Caco-2 (cell line): ENCODE measurements around the gene UBE2L5. TPM values are rescaled to one million over a fixed set of nuclear protein-coding genes. Genes with fewer than 3 reads are reported as not detected.

Source experiments
- BruUV-seq: library from RNA; stranded (reverse); fragments of 400-500 nt; replicated peaks from 2 replicates; lab custom pipeline; 2021; lab: Mats Ljungman, UMichigan
- CTCF ChIA-PET: fragments of 300-600 bp; sonication (Branson Sonifier 250); formaldehyde crosslinking; loops from one replicate; lab custom pipeline; 2022; ENCODE audit warnings: antibody characterized with exemption; lab: Charles Lee
- POLR2A ChIA-PET: fragments of 300-600 bp; sonication (Branson Sonifier 250); formaldehyde crosslinking; loops from one replicate; lab custom pipeline; 2022; ENCODE audit warnings: antibody characterized with exemption; lab: Charles Lee
- DNase-seq, 2 experiments: peaks; one replicate each; pipeline versions ENCODE4 v3.0.0 to v3.0.0-alpha.2; 2020 to 2022
- H3K27me3 ChIP-seq: replicated peaks from 2 replicates; pipeline ENCODE4 v1.6.0; 2011; ENCODE audit warnings: low read length; ENCODE audit not compliant: control insufficient read depth, insufficient read depth
- H3K36me3 ChIP-seq: 2 replicates; pipeline ENCODE4 v1.5.1; 2011; ENCODE audit warnings: low read length; ENCODE audit not compliant: control insufficient read depth, insufficient read depth
- H3K4me1 ChIP-seq: fragments of 250-450 bp; sonication (Bioruptor Pico); 2 replicates; pipeline ENCODE4 v1.5.1; 2020; ENCODE audit warnings: mild to moderate bottlenecking
- H3K4me3 ChIP-seq: 2 replicates; pipeline ENCODE4 v1.5.1; 2011; ENCODE audit warnings: low read depth, mild to moderate bottlenecking, control low read depth, low read length
- H3K9me3 ChIP-seq: fragments of 250-450 bp; sonication (Bioruptor Pico); 2 replicates; pipeline ENCODE4 v1.5.1; 2020; ENCODE audit warnings: mild to moderate bottlenecking, moderate library complexity
- H3K27ac Mint-ChIP-seq: one replicate; pipeline ENCODE4 v1.8.0; 2022; ENCODE audit warnings: mixed read lengths; ENCODE audit not compliant: unreplicated experiment
- H3K27me3 Mint-ChIP-seq: one replicate; pipeline ENCODE4 v1.8.0; 2022; ENCODE audit warnings: mixed read lengths; ENCODE audit not compliant: insufficient read depth, unreplicated experiment
- H3K36me3 Mint-ChIP-seq: one replicate; pipeline ENCODE4 v1.8.0; 2022; ENCODE audit warnings: mild to moderate bottlenecking, mixed read lengths; ENCODE audit not compliant: insufficient read depth, unreplicated experiment
- H3K4me1 Mint-ChIP-seq: one replicate; pipeline ENCODE4 v1.8.0; 2022; ENCODE audit warnings: low read depth, mixed read lengths; ENCODE audit not compliant: unreplicated experiment
- H3K4me3 Mint-ChIP-seq: one replicate; pipeline ENCODE4 v1.8.0; 2022; ENCODE audit warnings: mild to moderate bottlenecking, moderate library complexity, mixed read lengths; ENCODE audit not compliant: unreplicated experiment
- H3K9me3 Mint-ChIP-seq: one replicate; pipeline ENCODE4 v1.8.0; 2022; ENCODE audit warnings: mixed read lengths; ENCODE audit not compliant: unreplicated experiment
- CTCF ChIP-seq, 2 experiments: fragments of 200-600 bp in 1 of 2; IDR thresholded peaks; 1 replicate in 1 of 2; 2 replicates in 1 of 2; pipeline versions ENCODE4 v1.5.1 to v1.8.0; 2011 to 2022; ENCODE audit warnings: antibody characterized with exemption in 1 of 2, control low read depth in 1 of 2, inconsistent platforms in 1 of 2, low read depth in 1 of 2, low read length in 1 of 2, mild to moderate bottlenecking in 1 of 2, moderate library complexity in 1 of 2; ENCODE audit not compliant: insufficient read depth in 1 of 2, severe bottlenecking in 1 of 2, unreplicated experiment in 1 of 2
- intact Hi-C: fragments of 100-400 bp; cut with micrococcal nuclease; formaldehyde crosslinking; loops from one replicate; pipeline ENCODE4 v1.10.0; 2022; ENCODE audit not compliant: unreplicated experiment
- total RNA-seq: library from RNA; stranded (reverse); gene quantifications from 2 replicates; pipeline ENCODE4 v1.2.3, GENCODE V29; 2022

The UBE2L5 gene
- total RNA-seq, 1 experiment from 2014 or later: not detected

DNA sequence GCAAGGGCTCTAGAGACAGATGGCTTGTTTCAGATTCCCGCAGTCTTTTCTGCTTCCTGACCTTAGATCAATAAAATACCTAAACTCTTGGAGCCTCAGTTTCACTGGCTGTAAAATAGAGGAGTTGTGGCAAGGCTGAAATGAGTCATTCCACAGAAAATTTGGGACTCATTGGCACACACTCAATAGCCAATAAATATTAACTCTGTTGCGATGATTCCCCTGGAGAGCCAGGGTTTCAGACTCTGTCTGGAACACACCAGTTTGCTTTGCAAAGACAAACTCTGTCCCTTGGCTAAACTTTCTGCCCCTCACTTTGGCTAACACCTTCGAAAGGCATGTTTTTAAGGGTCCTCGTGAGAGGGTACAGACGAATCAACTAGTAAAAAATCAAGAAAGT is 18.1 kb upstream of the UBE2L5 start:
- ChIA-PET POLR2A (no interaction called here), CTCF (interaction anchor here (0.7 kb wide), 1 partner anchor 48 kb away, joined by 5 read pairs; no protein-coding TSS in a partner anchor)
- no peak overlapping the region for H3K27ac Mint-ChIP-seq
- intact Hi-C loops: no loop called here
- no peak for TF ChIP-seq CTCF (IDR thresholded peaks at IDR 0.05; ENCODE audit: insufficient read depth in 1 of 2, low read depth in 1 of 2, low read length in 1 of 2, severe bottlenecking in 1 of 2, unreplicated experiment in 1 of 2)
- H3K4me3 ChIP-seq: no peak overlapping the region
- no peaks in the 10 kb centered on the region for H3K27me3 Mint-ChIP-seq
- no peaks in the 10 kb centered on the region for H3K9me3 ChIP-seq
- H3K4me1 Mint-ChIP-seq: no peaks in the 10 kb centered on the region
- H3K36me3 Mint-ChIP-seq: peaks cover 5% of the 10 kb centered on the region
- no peaks in the 10 kb centered on the region for H3K36me3 ChIP-seq
- BruUV-seq: no TSS peak
- no peaks in the 10 kb centered on the region for H3K9me3 Mint-ChIP-seq
- no peak overlapping the region for H3K4me3 Mint-ChIP-seq
- no peak for DNase-seq
- 0 out of 2 replicates have a peak, but pooled peaks cover 5% of the 10 kb centered on the region for H3K4me1 ChIP-seq
- H3K27me3 ChIP-seq: no peaks in the 10 kb centered on the region

- intact Hi-C loops: no loop called here
- Histone ChIP-seq H3K4me1 (0 out of 2 replicates have a peak, but pooled peaks cover 5% of the 10 kb centered on the region), H3K9me3 (no peaks in the 10 kb centered on the region), H3K27me3 (no peaks in the 10 kb centered on the region), H3K4me3 (no peak overlapping the region), H3K36me3 (no peaks in the 10 kb centered on the region)
- DNase-seq: no peak
- ChIA-PET POLR2A (no interaction called here), CTCF (no interaction called here)
- Mint-ChIP-seq H3K4me3 (no peak overlapping the region), H3K27ac (no peak overlapping the region), H3K4me1 (no peaks in the 10 kb centered on the region), H3K36me3 (peaks cover 5% of the 10 kb centered on the region), H3K27me3 (no peaks in the 10 kb centered on the region), H3K9me3 (no peaks in the 10 kb centered on the region)
- no TSS peak for BruUV-seq
- no peak for TF ChIP-seq CTCF (IDR thresholded peaks at IDR 0.05; ENCODE audit: insufficient read depth in 1 of 2, low read depth in 1 of 2, low read length in 1 of 2, severe bottlenecking in 1 of 2, unreplicated experiment in 1 of 2)
Measured at GRCh38 chr13:30406779-30407416, 15.4 kb upstream of the UBE2L5 start.

DNA sequence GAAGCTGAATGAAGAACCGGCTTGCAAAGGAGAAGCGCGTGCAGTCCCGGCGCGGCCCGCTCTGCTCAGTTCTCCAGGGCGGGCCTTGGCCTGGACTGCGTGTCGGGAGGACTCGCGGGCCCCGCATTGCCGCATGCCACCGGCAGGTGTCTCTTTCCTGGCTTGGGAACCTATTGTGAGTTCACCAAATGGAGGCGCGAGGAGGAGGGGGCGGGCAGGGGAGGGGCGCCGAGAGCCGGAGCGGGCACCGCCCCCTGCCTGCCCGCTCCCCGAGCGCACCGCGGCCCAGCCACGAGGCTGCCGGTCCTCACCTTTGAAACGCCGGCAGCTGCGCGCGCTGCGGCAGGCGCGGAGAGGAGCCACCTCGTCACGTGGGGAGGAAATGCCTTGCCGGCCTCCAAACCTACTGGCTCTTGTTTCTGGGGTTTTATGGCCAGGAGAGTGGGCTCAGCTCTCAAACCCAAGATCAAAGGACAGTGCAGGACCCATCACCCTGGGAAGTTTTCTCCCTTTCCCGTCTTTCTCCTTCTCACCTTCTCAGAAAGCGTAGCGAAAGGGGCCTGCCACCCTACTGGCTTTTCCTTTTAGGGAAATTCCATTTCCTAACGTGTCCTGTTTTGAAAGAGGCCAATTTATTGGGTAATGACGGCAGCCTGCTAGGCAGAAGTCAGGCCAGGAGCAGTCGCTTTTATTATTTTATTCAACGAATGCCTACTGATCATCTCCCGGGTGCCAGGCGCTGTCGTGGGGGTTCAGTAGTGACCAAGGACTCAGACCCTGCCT is 13.8 kb upstream of the UBE2L5 start:
- intact Hi-C loops: loop anchor here (1.0 kb wide), 2 partner anchors 13 to 143 kb away; no protein-coding TSS in a partner anchor
- peak; percentile 76 to 82 for TF ChIP-seq CTCF (IDR thresholded peaks at IDR 0.05; ENCODE audit: insufficient read depth in 1 of 2, low read depth in 1 of 2, low read length in 1 of 2, severe bottlenecking in 1 of 2, unreplicated experiment in 1 of 2)
- Mint-ChIP-seq H3K27ac (peak overlapping the region; percentile 46), H3K36me3 (peaks cover 5% of the 10 kb centered on the region), H3K4me1 (no peaks in the 10 kb centered on the region), H3K4me3 (peak overlapping the region; percentile 62), H3K27me3 (no peaks in the 10 kb centered on the region), H3K9me3 (no peaks in the 10 kb centered on the region)
- no peaks in the 10 kb centered on the region for H3K9me3 ChIP-seq
- peak; percentile 95 to 96 for DNase-seq
- H3K4me1 ChIP-seq: 0 out of 2 replicates have a peak, but pooled peaks cover 5% of the 10 kb centered on the region
- H3K4me3 ChIP-seq: peak overlapping the region; percentile 19
- no peaks in the 10 kb centered on the region for H3K36me3 ChIP-seq
- no peaks in the 10 kb centered on the region for H3K27me3 ChIP-seq
- ChIA-PET POLR2A (interaction anchor here (0.8 kb wide), 1 partner anchor 13 kb away, joined by 3 read pairs; no protein-coding TSS in a partner anchor), CTCF (interaction anchor here (0.7 to 0.8 kb wide), 2 partner anchors 47 to 546 kb away, joined by 3 read pairs; no protein-coding TSS in a partner anchor)
- BruUV-seq: TSS peak; percentile 97
